Thoracic aorta endothelial cell (primary cell): Measurements from ENCODE around the gene RPS27L. TPM values are rescaled to one million over a fixed set of nuclear protein-coding genes. Genes with fewer than 3 reads are reported as not detected.

Experiments used
- total RNA-seq: library from RNA; depleted of rRNA; stranded (reverse); fragments of >200 nt; gene quantifications from 2 replicates; pipeline ENCODE4 v1.2.3, GENCODE V29; 2012

The RPS27L gene
- total RNA-seq: 207 and 281 TPM in 2 replicates

DNA sequence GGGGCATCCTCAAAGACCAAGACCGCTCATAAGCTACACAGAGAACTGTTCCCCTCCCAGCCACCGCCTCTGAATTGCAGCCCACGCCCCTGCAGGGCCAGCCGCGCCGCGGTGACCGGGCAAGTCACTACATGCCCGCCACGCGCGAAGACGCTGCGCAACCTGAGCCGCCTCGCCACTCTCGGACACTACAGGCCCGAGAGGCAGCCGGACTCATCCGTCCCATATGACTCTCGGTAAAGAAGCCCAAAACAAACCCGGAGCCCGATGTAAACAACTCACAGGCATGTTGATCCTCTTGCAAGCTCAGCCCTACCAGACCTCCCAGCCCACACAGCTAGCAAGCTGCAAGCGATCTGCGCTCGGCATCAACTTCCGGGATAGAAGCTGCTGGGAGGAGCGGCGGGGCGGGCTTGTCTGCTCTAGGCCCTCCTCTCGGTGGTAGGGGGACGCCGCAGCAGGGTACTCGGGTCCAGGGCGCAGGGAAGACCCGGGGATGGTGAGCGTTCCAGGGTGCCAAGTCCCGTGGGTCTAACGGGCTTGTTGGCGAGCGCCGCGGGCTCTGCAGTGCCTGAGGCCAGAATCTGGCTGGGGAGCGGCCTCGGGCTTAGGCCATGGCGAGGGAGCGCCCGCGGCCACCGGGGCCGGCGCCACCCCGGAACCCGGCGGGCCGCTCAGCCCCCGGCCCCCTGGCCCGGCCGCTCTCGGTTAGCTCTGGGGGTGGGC, at the start of gene RPS27L:
TSS of gene RPS27L (minus strand) at position 360 of the 726 bp plus-strand sequence. CDS start at position 288, 72 bp downstream.

DNA sequence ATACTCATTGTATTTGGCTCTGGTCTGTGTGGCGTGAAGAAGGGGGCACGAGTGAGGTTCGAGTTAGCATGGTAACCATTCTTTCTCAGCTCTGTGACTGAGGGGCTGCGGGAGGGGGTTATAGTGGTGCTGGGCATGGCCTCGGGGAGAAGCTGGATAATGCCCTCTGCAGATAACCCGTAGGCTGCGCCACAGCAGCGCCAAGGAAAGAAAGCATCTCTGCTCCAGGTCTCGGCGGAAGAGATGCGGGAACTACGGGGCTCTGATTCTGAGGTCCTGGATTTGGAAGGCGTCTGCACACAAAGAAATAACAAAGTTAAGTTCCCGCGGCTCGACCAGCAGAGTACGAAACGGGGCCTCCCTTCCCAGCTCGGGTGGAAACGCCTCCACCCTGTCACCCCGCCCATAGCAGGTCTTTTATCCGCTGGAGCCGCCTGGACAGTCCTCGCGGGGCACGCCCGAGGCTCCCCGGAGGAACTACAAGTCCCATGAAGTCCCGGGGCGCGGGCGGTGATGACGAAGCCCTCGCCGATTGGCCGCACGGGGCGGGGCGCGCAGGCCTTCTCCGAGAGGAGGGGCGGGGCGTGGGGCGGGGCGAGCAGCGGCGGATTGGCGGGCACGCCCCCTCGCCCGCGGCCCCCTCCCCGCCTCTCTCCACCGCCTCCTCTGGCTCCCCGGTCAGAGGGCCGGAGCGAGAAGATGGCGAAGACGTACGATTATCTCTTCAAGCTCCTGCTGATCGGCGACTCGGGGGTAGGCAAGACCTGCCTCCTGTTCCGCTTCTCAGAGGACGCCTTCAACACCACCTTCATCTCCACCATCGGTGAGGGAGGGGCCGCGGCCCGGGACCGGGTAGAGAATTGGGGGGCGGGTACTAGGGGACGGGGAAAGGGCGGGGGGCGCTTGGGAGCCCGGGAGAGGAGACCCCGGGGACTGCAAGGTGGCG, 31.9 kb upstream of the RPS27L start, which contains the start of gene RAB8B:
TSS of gene RAB8B (plus strand) at position 681 of the 946 bp plus-strand sequence. CDS start at position 700, 19 bp downstream.

DNA sequence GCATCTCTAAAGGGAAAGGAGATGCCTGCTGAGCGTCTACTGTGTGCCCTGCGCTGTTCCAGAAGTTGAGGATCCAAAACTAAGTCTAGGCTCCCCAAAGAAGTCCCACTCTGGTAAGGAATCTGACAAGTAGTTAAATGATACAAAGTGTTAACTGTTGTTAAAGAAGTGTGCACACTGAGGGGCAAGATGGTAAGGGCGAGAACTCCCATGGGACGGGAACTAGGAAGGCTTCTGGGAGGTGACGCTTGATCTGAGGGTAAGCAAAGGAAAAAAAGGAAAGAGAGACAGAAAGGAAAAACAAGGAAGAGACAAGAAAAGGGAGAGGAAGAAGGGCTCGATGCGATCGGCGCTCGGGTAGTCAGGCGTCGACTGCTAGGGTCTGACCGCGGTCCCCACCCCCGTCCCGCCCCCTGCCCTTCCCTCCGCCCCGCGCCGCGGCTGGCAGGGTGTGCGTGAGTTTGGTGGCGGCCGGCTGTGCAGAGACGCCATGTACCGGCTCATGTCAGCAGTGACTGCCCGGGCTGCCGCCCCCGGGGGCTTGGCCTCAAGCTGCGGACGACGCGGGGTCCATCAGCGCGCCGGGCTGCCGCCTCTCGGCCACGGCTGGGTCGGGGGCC, 35.8 kb downstream of the RPS27L start, which contains the start of gene LACTB:
TSS of gene LACTB (plus strand) at position 480 of the 620 bp plus-strand sequence. CDS start at position 491, 11 bp downstream.

Other genes with a start within 250 kb of the RPS27L start
- gene TPM1, start 114.7 kb downstream of the RPS27L start, total RNA-seq: 180 and 268 TPM in 2 replicates
- 31.2 and 40.8 TPM in 2 replicates for gene LACTB, start 35.6 kb downstream of the RPS27L start, total RNA-seq
- 87.8 and 112 TPM in 2 replicates for gene RAB8B, start 32.1 kb upstream of the RPS27L start, total RNA-seq
- 19.5 and 19.8 TPM in 2 replicates for gene APH1B, start 120.1 kb upstream of the RPS27L start, total RNA-seq
- 1.1 and 1.3 TPM in 2 replicates for gene CA12, start 224.4 kb upstream of the RPS27L start, total RNA-seq